WTC11 (cell line): ENCODE data around the gene BBS9. TPM values are rescaled to one million over a fixed set of nuclear protein-coding genes. Genes with fewer than 3 reads are reported as not detected.

Experiments used
- ATAC-seq: fragments of 200-7000 bp; cut with Tn5 transposase; 2 replicates; pipeline ENCODE4 v1.10.0; 2021; ENCODE audit warnings: mild to moderate bottlenecking, moderate library complexity
- CTCF ChIA-PET: fragments of 300-600 bp; sonication (Branson Sonifier 250); formaldehyde crosslinking; loops from one replicate; lab custom pipeline; 2021; ENCODE audit warnings: antibody characterized with exemption; lab: Charles Lee
- POLR2A ChIA-PET: fragments of 350-600 bp; sonication (Branson Sonifier 250); formaldehyde crosslinking; loops from one replicate; lab custom pipeline; 2021; ENCODE audit warnings: antibody characterized with exemption; lab: Charles Lee
- DNase-seq: peaks from one replicate; pipeline ENCODE4 v3.0.0; 2021; ENCODE audit warnings: low spot score
- H3K27ac Mint-ChIP-seq: 2 replicates; pipeline ENCODE4 v1.8.0; 2021; ENCODE audit warnings: mixed read lengths
- H3K27me3 Mint-ChIP-seq: 2 replicates; pipeline ENCODE4 v1.8.0; 2021; ENCODE audit warnings: low read depth, mild to moderate bottlenecking, moderate library complexity, mixed read lengths
- H3K36me3 Mint-ChIP-seq: 2 replicates; pipeline ENCODE4 v1.8.0; 2021; ENCODE audit warnings: mixed read lengths
- H3K4me1 Mint-ChIP-seq: 2 replicates; pipeline ENCODE4 v1.8.0; 2022; ENCODE audit warnings: mixed read lengths
- H3K4me3 Mint-ChIP-seq: 2 replicates; pipeline ENCODE4 v1.8.0; 2021; ENCODE audit warnings: mild to moderate bottlenecking, moderate library complexity, mixed read lengths
- H3K9me3 Mint-ChIP-seq: 2 replicates; pipeline ENCODE4 v1.8.0; 2021; ENCODE audit warnings: mixed read lengths
- ATF3 ChIP-seq: sonication (generic); formaldehyde crosslinking; conservative IDR thresholded peaks from 2 replicates; pipeline ENCODE4 v1.8.1; 2022; ENCODE audit warnings: mild to moderate bottlenecking, missing genetic modification reagents
- ATF6 ChIP-seq: sonication (generic); formaldehyde crosslinking; IDR thresholded peaks from 2 replicates; pipeline ENCODE4 v1.8.1; 2023; ENCODE audit warnings: mild to moderate bottlenecking, missing genetic modification reagents
- CREB1 ChIP-seq: sonication (generic); formaldehyde crosslinking; IDR thresholded peaks from 2 replicates; pipeline ENCODE4 v1.8.0; 2023; ENCODE audit warnings: mild to moderate bottlenecking, missing genetic modification reagents
- CREM ChIP-seq: sonication (generic); formaldehyde crosslinking; IDR thresholded peaks from 2 replicates; pipeline ENCODE4 v1.8.1; 2022; ENCODE audit warnings: mild to moderate bottlenecking, missing genetic modification reagents, moderate library complexity
- ELF4 ChIP-seq: sonication (generic); formaldehyde crosslinking; IDR thresholded peaks from 2 replicates; pipeline ENCODE4 v1.8.1; 2022; ENCODE audit warnings: low read depth, mild to moderate bottlenecking, moderate library complexity, missing genetic modification reagents
- EMX1 ChIP-seq: fragments of 250-450 bp; sonication (Bioruptor Pico); IDR thresholded peaks from 2 replicates; pipeline ENCODE4 v1.8.0; 2021; ENCODE audit warnings: mild to moderate bottlenecking
- ETV6 ChIP-seq: sonication (generic); formaldehyde crosslinking; IDR thresholded peaks from 2 replicates; pipeline ENCODE4 v1.8.1; 2022; ENCODE audit warnings: mild to moderate bottlenecking, missing genetic modification reagents
- FOXP1 ChIP-seq: sonication (generic); formaldehyde crosslinking; IDR thresholded peaks from 2 replicates; pipeline ENCODE4 v1.8.0; 2022; ENCODE audit warnings: missing genetic modification reagents, mild to moderate bottlenecking, moderate library complexity, borderline replicate concordance
- MXD4 ChIP-seq: fragments of 250-450 bp; sonication (Bioruptor Pico); IDR thresholded peaks from 2 replicates; pipeline ENCODE4 v1.8.0; 2021; ENCODE audit warnings: mild to moderate bottlenecking, moderate library complexity, borderline replicate concordance
- PREB ChIP-seq: sonication (generic); formaldehyde crosslinking; IDR thresholded peaks from 2 replicates; pipeline ENCODE4 v1.8.1; 2022; ENCODE audit warnings: mild to moderate bottlenecking, missing genetic modification reagents, moderate library complexity, borderline replicate concordance
- RELA ChIP-seq: sonication (generic); formaldehyde crosslinking; IDR thresholded peaks from 2 replicates; pipeline ENCODE4 v1.8.1; 2022; ENCODE audit warnings: missing genetic modification reagents, mild to moderate bottlenecking, borderline replicate concordance
- RORB ChIP-seq: fragments of 250-450 bp; sonication (Bioruptor Pico); IDR thresholded peaks from 2 replicates; pipeline ENCODE4 v1.9.0; 2021; ENCODE audit warnings: mild to moderate bottlenecking
- ZNF219 ChIP-seq: sonication (generic); formaldehyde crosslinking; IDR thresholded peaks from 2 replicates; pipeline ENCODE4 v1.8.0; 2023; ENCODE audit warnings: missing genetic modification reagents, mild to moderate bottlenecking, borderline replicate concordance
- ZNF232 ChIP-seq: sonication (generic); formaldehyde crosslinking; IDR thresholded peaks from 2 replicates; pipeline ENCODE4 v1.8.0; 2022; ENCODE audit warnings: mild to moderate bottlenecking, missing genetic modification reagents
- ZNF317 ChIP-seq: sonication (generic); formaldehyde crosslinking; IDR thresholded peaks from 2 replicates; pipeline ENCODE4 v1.8.1; 2023; ENCODE audit warnings: low read depth, mild to moderate bottlenecking, moderate library complexity, missing genetic modification reagents, borderline replicate concordance
- ZSCAN18 ChIP-seq: fragments of 250-450 bp; sonication (Bioruptor Pico); IDR thresholded peaks from 2 replicates; pipeline ENCODE4 v2.1.2; 2022; ENCODE audit warnings: mild to moderate bottlenecking, moderate library complexity
- total RNA-seq: library from RNA; stranded (reverse); gene quantifications from 3 replicates; pipeline ENCODE4 v1.2.3, GENCODE V29; 2021
- TF ChIP-seq, protein P1 (sequence below): sonication (generic); formaldehyde crosslinking; IDR thresholded peaks from 2 replicates; pipeline ENCODE4 v1.8.1; 2023; ENCODE audit warnings: mild to moderate bottlenecking, missing genetic modification reagents, moderate library complexity
- TF ChIP-seq, protein P2 (sequence below): sonication (generic); formaldehyde crosslinking; IDR thresholded peaks from 2 replicates; pipeline ENCODE4 v1.8.0; 2022; ENCODE audit warnings: mild to moderate bottlenecking, missing genetic modification reagents
- TF ChIP-seq, protein P3 (sequence below): sonication (generic); formaldehyde crosslinking; IDR thresholded peaks from 2 replicates; pipeline ENCODE4 v1.8.1; 2022; ENCODE audit warnings: low read depth, mild to moderate bottlenecking, moderate library complexity, missing genetic modification reagents, borderline replicate concordance

The BBS9 gene
- total RNA-seq, 1 experiment from 2014 or later: 56.6 TPM

- no peak for DNase-seq
- TF ChIP-seq, protein P1, sequence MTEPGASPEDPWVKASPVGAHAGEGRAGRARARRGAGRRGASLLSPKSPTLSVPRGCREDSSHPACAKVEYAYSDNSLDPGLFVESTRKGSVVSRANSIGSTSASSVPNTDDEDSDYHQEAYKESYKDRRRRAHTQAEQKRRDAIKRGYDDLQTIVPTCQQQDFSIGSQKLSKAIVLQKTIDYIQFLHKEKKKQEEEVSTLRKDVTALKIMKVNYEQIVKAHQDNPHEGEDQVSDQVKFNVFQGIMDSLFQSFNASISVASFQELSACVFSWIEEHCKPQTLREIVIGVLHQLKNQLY: no peak
- TF ChIP-seq CREB1: no peak
- no peak for TF ChIP-seq MXD4 (CRISPR knock-in tag)
- TF ChIP-seq, protein P2, sequence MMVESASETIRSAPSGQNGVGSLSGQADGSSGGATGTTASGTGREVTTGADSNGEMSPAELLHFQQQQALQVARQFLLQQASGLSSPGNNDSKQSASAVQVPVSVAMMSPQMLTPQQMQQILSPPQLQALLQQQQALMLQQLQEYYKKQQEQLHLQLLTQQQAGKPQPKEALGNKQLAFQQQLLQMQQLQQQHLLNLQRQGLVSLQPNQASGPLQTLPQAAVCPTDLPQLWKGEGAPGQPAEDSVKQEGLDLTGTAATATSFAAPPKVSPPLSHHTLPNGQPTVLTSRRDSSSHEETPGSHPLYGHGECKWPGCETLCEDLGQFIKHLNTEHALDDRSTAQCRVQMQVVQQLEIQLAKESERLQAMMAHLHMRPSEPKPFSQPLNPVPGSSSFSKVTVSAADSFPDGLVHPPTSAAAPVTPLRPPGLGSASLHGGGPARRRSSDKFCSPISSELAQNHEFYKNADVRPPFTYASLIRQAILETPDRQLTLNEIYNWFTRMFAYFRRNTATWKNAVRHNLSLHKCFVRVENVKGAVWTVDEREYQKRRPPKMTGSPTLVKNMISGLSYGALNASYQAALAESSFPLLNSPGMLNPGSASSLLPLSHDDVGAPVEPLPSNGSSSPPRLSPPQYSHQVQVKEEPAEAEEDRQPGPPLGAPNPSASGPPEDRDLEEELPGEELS (CRISPR knock-in tag): no peak
- no peak for TF ChIP-seq RORB (CRISPR knock-in tag)
- TF ChIP-seq ATF3 (CRISPR knock-in tag): no peak
- TF ChIP-seq ZNF232 (CRISPR knock-in tag): no peak
- TF ChIP-seq ELF4: no peak
- no peak for TF ChIP-seq ETV6 (CRISPR knock-in tag)
- no peak for TF ChIP-seq ZNF219 (CRISPR knock-in tag)
- no peak for TF ChIP-seq CREM (CRISPR knock-in tag)
- TF ChIP-seq EMX1: no peak
- TF ChIP-seq FOXP1: no peak
- no peak for TF ChIP-seq ZNF317
- no peak for TF ChIP-seq PREB (CRISPR knock-in tag)
- TF ChIP-seq, protein P3, sequence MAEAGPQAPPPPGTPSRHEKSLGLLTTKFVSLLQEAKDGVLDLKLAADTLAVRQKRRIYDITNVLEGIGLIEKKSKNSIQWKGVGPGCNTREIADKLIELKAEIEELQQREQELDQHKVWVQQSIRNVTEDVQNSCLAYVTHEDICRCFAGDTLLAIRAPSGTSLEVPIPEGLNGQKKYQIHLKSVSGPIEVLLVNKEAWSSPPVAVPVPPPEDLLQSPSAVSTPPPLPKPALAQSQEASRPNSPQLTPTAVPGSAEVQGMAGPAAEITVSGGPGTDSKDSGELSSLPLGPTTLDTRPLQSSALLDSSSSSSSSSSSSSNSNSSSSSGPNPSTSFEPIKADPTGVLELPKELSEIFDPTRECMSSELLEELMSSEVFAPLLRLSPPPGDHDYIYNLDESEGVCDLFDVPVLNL (CRISPR knock-in tag): no peak
- no peak for TF ChIP-seq RELA
- TF ChIP-seq ZSCAN18 (CRISPR knock-in tag): no peak
- TF ChIP-seq ATF6 (CRISPR knock-in tag): no peak
- TF ChIP-seq, all 79 proteins: peak for 0
- ATAC-seq: no peak
- no peaks in the 10 kb centered on the region for H3K9me3 Mint-ChIP-seq
- H3K4me1 Mint-ChIP-seq: 0 out of 2 replicates have a peak, but pooled peaks cover under 1% of the 10 kb centered on the region
- ChIA-PET POLR2A (interaction anchor here (0.5 kb wide), 1 partner anchor 185 kb away, joined by 5 read pairs; no protein-coding TSS in a partner anchor), CTCF (no interaction called here)
- H3K4me3 Mint-ChIP-seq: no peak overlapping the region
- no peak overlapping the region for H3K27ac Mint-ChIP-seq
- H3K27me3 Mint-ChIP-seq: no peaks in the 10 kb centered on the region
- 0 out of 2 replicates have a peak, but pooled peaks cover 2% of the 10 kb centered on the region for H3K36me3 Mint-ChIP-seq
Measured at GRCh38 chr7:33509206-33509605, 379.8 kb downstream of the BBS9 start.
